PFSK-1 (cell line): Measurements from ENCODE around the gene H1-8.

Source experiments
- FOXP2 ChIP-seq: optimal IDR thresholded peaks from 2 replicates; pipeline ENCODE3; 2011; ENCODE audit warnings: borderline replicate concordance, control low read depth, inconsistent platforms; ENCODE audit not compliant: insufficient read depth; ENCODE audit errors: extremely low read length, extremely low read depth
- POLR2AphosphoS5 ChIP-seq: IDR thresholded peaks from 2 replicates; pipeline ENCODE4 v1.6.1; 2012; ENCODE audit warnings: low read depth, mild to moderate bottlenecking, control low read depth, low read length, moderate library complexity
- REST ChIP-seq, 2 experiments: IDR thresholded peaks; 2 replicates each; pipeline versions ENCODE4 v1.6.1 to v1.8.0; 2011 to 2012; ENCODE audit warnings: low read depth in 2 of 2, low read length in 2 of 2, control low read depth in 1 of 2, inconsistent platforms in 1 of 2, mild to moderate bottlenecking in 1 of 2, moderate library complexity in 1 of 2; ENCODE audit not compliant: insufficient read depth in 1 of 2
- SIN3A ChIP-seq: IDR thresholded peaks from 2 replicates; pipeline ENCODE4 v1.6.1; 2012; ENCODE audit warnings: mild to moderate bottlenecking, low read length, moderate library complexity, borderline replicate concordance; ENCODE audit not compliant: insufficient read depth

DNA sequence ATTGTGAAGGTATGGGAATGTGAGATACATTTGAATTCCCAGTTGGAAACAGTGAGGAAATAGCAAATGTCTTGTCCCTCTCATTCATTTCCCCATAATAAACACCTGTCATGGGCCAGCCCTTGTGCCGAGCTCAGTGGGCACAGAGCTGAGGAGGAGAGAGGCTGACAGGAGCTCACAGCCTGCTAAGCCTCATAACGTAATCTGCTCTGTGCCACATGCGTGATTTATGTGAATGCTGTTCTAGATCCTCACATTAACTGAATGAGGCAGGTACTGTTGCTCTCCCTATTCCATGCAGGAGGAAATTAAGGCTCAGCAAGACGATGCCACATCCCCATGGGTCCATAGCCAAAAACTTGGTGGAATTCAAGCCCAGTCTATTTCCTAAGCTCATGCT is 49.8 kb upstream of the H1-8 start:
- TF ChIP-seq REST (IDR thresholded peaks at IDR 0.05; ENCODE audit: insufficient read depth in 1 of 2, low read depth in 2 of 2, low read length in 2 of 2) (no peak), FOXP2 (no peak), POLR2AphosphoS5 (no peak), SIN3A (no peak)
